Caco-2 (cell line): ENCODE results near the gene LRMDA. TPM values are rescaled to one million over a fixed set of nuclear protein-coding genes. Genes with fewer than 3 reads are reported as not detected.

Experiments
- BruUV-seq: library from RNA; stranded (reverse); fragments of 400-500 nt; replicated peaks from 2 replicates; lab custom pipeline; 2021; lab: Mats Ljungman, UMichigan
- CTCF ChIA-PET: fragments of 300-600 bp; sonication (Branson Sonifier 250); formaldehyde crosslinking; loops from one replicate; lab custom pipeline; 2022; ENCODE audit warnings: antibody characterized with exemption; lab: Charles Lee
- POLR2A ChIA-PET: fragments of 300-600 bp; sonication (Branson Sonifier 250); formaldehyde crosslinking; loops from one replicate; lab custom pipeline; 2022; ENCODE audit warnings: antibody characterized with exemption; lab: Charles Lee
- DNase-seq, 2 experiments: peaks; one replicate each; pipeline versions ENCODE4 v3.0.0 to v3.0.0-alpha.2; 2020 to 2022
- H3K27me3 ChIP-seq: replicated peaks from 2 replicates; pipeline ENCODE4 v1.6.0; 2011; ENCODE audit warnings: low read length; ENCODE audit not compliant: control insufficient read depth, insufficient read depth
- H3K36me3 ChIP-seq: 2 replicates; pipeline ENCODE4 v1.5.1; 2011; ENCODE audit warnings: low read length; ENCODE audit not compliant: control insufficient read depth, insufficient read depth
- H3K4me1 ChIP-seq: fragments of 250-450 bp; sonication (Bioruptor Pico); 2 replicates; pipeline ENCODE4 v1.5.1; 2020; ENCODE audit warnings: mild to moderate bottlenecking
- H3K4me3 ChIP-seq: 2 replicates; pipeline ENCODE4 v1.5.1; 2011; ENCODE audit warnings: low read depth, mild to moderate bottlenecking, control low read depth, low read length
- H3K9me3 ChIP-seq: fragments of 250-450 bp; sonication (Bioruptor Pico); 2 replicates; pipeline ENCODE4 v1.5.1; 2020; ENCODE audit warnings: mild to moderate bottlenecking, moderate library complexity
- H3K27ac Mint-ChIP-seq: one replicate; pipeline ENCODE4 v1.8.0; 2022; ENCODE audit warnings: mixed read lengths; ENCODE audit not compliant: unreplicated experiment
- H3K27me3 Mint-ChIP-seq: one replicate; pipeline ENCODE4 v1.8.0; 2022; ENCODE audit warnings: mixed read lengths; ENCODE audit not compliant: insufficient read depth, unreplicated experiment
- H3K36me3 Mint-ChIP-seq: one replicate; pipeline ENCODE4 v1.8.0; 2022; ENCODE audit warnings: mild to moderate bottlenecking, mixed read lengths; ENCODE audit not compliant: insufficient read depth, unreplicated experiment
- H3K4me1 Mint-ChIP-seq: one replicate; pipeline ENCODE4 v1.8.0; 2022; ENCODE audit warnings: low read depth, mixed read lengths; ENCODE audit not compliant: unreplicated experiment
- H3K4me3 Mint-ChIP-seq: one replicate; pipeline ENCODE4 v1.8.0; 2022; ENCODE audit warnings: mild to moderate bottlenecking, moderate library complexity, mixed read lengths; ENCODE audit not compliant: unreplicated experiment
- H3K9me3 Mint-ChIP-seq: one replicate; pipeline ENCODE4 v1.8.0; 2022; ENCODE audit warnings: mixed read lengths; ENCODE audit not compliant: unreplicated experiment
- intact Hi-C: fragments of 100-400 bp; cut with micrococcal nuclease; formaldehyde crosslinking; loops from one replicate; pipeline ENCODE4 v1.10.0; 2022; ENCODE audit not compliant: unreplicated experiment
- total RNA-seq: library from RNA; stranded (reverse); gene quantifications from 2 replicates; pipeline ENCODE4 v1.2.3, GENCODE V29; 2022
- TF ChIP-seq, protein P1 (sequence below), 2 experiments: fragments of 200-600 bp in 1 of 2; IDR thresholded peaks; 1 replicate in 1 of 2; 2 replicates in 1 of 2; pipeline versions ENCODE4 v1.5.1 to v1.8.0; 2011 to 2022; ENCODE audit warnings: antibody characterized with exemption in 1 of 2, control low read depth in 1 of 2, inconsistent platforms in 1 of 2, low read depth in 1 of 2, low read length in 1 of 2, mild to moderate bottlenecking in 1 of 2, moderate library complexity in 1 of 2; ENCODE audit not compliant: insufficient read depth in 1 of 2, severe bottlenecking in 1 of 2, unreplicated experiment in 1 of 2

LRMDA gene
- total RNA-seq, 1 experiment from 2014 or later: 18.5 TPM

DNA sequence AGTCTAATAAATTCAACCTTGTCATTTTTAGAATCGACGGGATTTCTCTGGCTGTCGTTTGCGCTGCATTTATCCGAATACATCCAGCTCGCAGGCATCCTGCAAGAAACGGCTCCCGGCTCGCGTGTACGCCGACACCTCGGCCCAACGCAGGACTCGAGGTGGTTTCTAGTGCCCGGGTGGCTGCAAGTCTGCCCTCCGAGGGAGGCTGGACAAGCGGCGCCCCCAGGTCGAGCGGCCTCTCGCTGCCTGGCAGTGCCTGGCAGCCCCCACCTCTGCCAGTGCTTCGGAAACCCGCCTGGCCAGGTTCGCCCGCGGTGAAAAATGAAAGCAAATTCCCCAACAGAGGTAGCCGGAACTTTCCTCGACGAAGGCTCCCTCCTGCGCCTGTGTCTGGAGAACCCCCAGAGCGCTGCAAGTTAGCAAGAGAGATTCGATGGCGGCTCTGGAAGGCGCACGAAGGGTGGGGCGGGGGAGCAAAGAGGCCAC lies 24.2 kb upstream of the LRMDA start:
- H3K4me3 ChIP-seq: no peak overlapping the region
- Mint-ChIP-seq H3K27me3 (no peaks in the 10 kb centered on the region), H3K27ac (no peak overlapping the region), H3K36me3 (peaks cover 73% of the 10 kb centered on the region), H3K9me3 (no peaks in the 10 kb centered on the region), H3K4me1 (peaks cover 14% of the 10 kb centered on the region), H3K4me3 (peak overlapping the region; percentile 18)
- TF ChIP-seq, protein P1, sequence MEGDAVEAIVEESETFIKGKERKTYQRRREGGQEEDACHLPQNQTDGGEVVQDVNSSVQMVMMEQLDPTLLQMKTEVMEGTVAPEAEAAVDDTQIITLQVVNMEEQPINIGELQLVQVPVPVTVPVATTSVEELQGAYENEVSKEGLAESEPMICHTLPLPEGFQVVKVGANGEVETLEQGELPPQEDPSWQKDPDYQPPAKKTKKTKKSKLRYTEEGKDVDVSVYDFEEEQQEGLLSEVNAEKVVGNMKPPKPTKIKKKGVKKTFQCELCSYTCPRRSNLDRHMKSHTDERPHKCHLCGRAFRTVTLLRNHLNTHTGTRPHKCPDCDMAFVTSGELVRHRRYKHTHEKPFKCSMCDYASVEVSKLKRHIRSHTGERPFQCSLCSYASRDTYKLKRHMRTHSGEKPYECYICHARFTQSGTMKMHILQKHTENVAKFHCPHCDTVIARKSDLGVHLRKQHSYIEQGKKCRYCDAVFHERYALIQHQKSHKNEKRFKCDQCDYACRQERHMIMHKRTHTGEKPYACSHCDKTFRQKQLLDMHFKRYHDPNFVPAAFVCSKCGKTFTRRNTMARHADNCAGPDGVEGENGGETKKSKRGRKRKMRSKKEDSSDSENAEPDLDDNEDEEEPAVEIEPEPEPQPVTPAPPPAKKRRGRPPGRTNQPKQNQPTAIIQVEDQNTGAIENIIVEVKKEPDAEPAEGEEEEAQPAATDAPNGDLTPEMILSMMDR (IDR thresholded peaks at IDR 0.05; ENCODE audit: insufficient read depth in 1 of 2, low read depth in 1 of 2, low read length in 1 of 2, severe bottlenecking in 1 of 2, unreplicated experiment in 1 of 2): no peak
- H3K27me3 ChIP-seq: no peaks in the 10 kb centered on the region
- BruUV-seq: no TSS peak
- no peak for DNase-seq
- intact Hi-C loops: loop anchor here (10.0 kb wide), 4 partner anchors 218 to 1138 kb away; no protein-coding TSS in a partner anchor
- H3K36me3 ChIP-seq: no peaks in the 10 kb centered on the region
- CTCF ChIA-PET: interaction anchor here (0.7 kb wide), 1 partner anchor 1614 kb away, joined by 3 read pairs; no protein-coding TSS in a partner anchor
- POLR2A ChIA-PET: no interaction called here
- peaks cover 15% of the 10 kb centered on the region for H3K4me1 ChIP-seq
- H3K9me3 ChIP-seq: no peaks in the 10 kb centered on the region

DNA sequence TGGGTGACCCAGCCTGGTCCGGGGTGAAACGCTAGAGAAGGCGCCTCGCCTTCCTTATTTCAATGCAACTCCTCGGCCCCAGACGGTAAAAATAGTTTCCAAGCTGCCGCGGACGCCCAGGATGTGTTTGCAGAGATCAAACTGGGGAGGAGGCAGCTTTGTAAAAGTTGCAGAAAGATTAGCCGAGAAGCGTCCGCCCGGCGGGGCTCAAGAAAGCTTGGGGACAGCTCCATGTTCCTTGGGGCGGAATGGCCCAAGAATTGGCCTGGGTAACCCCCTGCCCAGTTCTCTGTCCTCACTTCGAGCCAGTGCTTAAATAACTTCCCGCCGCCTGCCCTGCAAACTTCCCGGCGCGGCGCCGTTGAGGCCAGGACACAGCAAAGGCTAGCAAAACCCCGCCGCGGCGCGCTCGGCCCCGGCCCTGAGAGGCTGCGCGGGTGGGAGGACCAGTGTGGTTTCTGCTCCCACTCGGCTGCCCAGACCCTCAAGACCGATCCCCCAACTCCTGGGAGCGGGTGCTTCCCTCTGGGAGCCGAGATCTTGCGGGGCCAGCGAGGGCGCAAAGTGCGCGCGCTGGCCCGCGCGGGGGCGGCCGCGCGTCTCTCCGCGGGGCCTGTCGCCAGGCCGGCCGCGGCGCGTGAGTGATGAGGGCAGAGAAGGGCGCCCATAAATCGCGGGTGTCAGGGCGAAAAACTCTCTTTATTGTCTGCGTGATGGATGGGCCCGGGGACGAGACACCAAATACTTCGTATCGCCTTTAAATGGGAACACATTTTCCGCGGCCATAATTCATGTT lies 23.5 kb upstream of the LRMDA start:
- POLR2A ChIA-PET: no interaction called here
- intact Hi-C loops: loop anchor here (10.0 kb wide), 4 partner anchors 217 to 1137 kb away; no protein-coding TSS in a partner anchor
- Histone ChIP-seq H3K4me3 (peak overlapping the region; percentile 67; the same call in 1 of the 2 replicates), H3K27me3 (no peaks in the 10 kb centered on the region), H3K9me3 (no peaks in the 10 kb centered on the region), H3K4me1 (peaks cover 15% of the 10 kb centered on the region), H3K36me3 (no peaks in the 10 kb centered on the region)
- Mint-ChIP-seq H3K27me3 (no peaks in the 10 kb centered on the region), H3K4me1 (peaks cover 14% of the 10 kb centered on the region), H3K9me3 (no peaks in the 10 kb centered on the region), H3K36me3 (peaks cover 68% of the 10 kb centered on the region), H3K4me3 (peak overlapping the region; percentile 92), H3K27ac (peak overlapping the region; percentile 79)
- CTCF ChIA-PET: no interaction called here
- no peak for DNase-seq
- TF ChIP-seq, protein P1 (IDR thresholded peaks at IDR 0.05; ENCODE audit: insufficient read depth in 1 of 2, low read depth in 1 of 2, low read length in 1 of 2, severe bottlenecking in 1 of 2, unreplicated experiment in 1 of 2): no peak
- no TSS peak for BruUV-seq

DNA sequence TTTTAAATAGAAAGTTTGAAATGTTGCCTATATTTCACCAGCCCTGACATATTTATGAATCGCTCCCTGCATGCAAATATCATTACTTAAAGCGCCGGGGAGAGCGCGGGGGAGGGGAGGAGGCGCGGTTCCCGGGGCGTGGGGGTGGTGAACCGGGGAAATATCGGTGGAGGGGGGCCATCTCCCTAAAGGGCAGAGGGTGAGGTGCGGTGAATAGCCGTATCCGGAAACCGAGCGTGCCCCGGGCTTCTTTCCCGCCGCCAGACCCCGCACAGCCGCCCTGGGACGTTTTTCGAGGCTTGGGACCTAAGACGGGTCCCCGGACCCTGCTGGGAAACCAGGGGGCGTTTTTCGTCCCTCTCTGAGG lies 22.9 kb upstream of the LRMDA start:
- no peak for DNase-seq
- BruUV-seq: no TSS peak
- Histone ChIP-seq H3K9me3 (no peaks in the 10 kb centered on the region), H3K4me3 (peak overlapping the region; percentile 67), H3K36me3 (no peaks in the 10 kb centered on the region), H3K4me1 (peaks cover 15% of the 10 kb centered on the region), H3K27me3 (no peaks in the 10 kb centered on the region)
- no peaks in the 10 kb centered on the region for H3K9me3 Mint-ChIP-seq
- POLR2A ChIA-PET: interaction anchor here (1.1 kb wide), 1 partner anchor 87 kb away, joined by 5 read pairs; no protein-coding TSS in a partner anchor
- H3K36me3 Mint-ChIP-seq: peaks cover 67% of the 10 kb centered on the region
- H3K27ac Mint-ChIP-seq: peak overlapping the region; percentile 79
- H3K27me3 Mint-ChIP-seq: no peaks in the 10 kb centered on the region
- peak overlapping the region; percentile 92 for H3K4me3 Mint-ChIP-seq
- CTCF ChIA-PET: no interaction called here
- intact Hi-C loops: loop anchor here (10.0 kb wide), 4 partner anchors 216 to 1136 kb away; no protein-coding TSS in a partner anchor
- H3K4me1 Mint-ChIP-seq: peaks cover 14% of the 10 kb centered on the region
- TF ChIP-seq, protein P1 (IDR thresholded peaks at IDR 0.05; ENCODE audit: insufficient read depth in 1 of 2, low read depth in 1 of 2, low read length in 1 of 2, severe bottlenecking in 1 of 2, unreplicated experiment in 1 of 2): no peak
